Cardiac fibroblast (primary cell): ENCODE measurements around the gene ANKRD39.

Experiments used
- DNase-seq, 2 donors: peaks; one replicate each; pipeline versions ENCODE4 v3.0.0 to v3.0.0-alpha.2; 2010; ENCODE audit warnings: low read depth in 2 of 2
- H3K4me3 ChIP-seq, 2 donors: replicated peaks in 1 of 2; 1 replicate in 1 of 2; 2 replicates in 1 of 2; pipeline ENCODE4 v1.5.1; 2011; ENCODE audit warnings: low read depth in 2 of 2, low read length in 2 of 2, mild to moderate bottlenecking in 2 of 2, moderate library complexity in 1 of 2
- TF ChIP-seq, protein P1 (sequence below): IDR thresholded peaks from one replicate; pipeline ENCODE4 v1.5.1; 2011; ENCODE audit warnings: low read depth, mild to moderate bottlenecking, low read length, inconsistent platforms

The ANKRD39 gene

GRCh38 chr2:96841701-96842495, 15.9 kb downstream of the ANKRD39 start:
- no peak overlapping the region for H3K4me3 ChIP-seq
- DNase-seq = no peak
- TF ChIP-seq, protein P1, sequence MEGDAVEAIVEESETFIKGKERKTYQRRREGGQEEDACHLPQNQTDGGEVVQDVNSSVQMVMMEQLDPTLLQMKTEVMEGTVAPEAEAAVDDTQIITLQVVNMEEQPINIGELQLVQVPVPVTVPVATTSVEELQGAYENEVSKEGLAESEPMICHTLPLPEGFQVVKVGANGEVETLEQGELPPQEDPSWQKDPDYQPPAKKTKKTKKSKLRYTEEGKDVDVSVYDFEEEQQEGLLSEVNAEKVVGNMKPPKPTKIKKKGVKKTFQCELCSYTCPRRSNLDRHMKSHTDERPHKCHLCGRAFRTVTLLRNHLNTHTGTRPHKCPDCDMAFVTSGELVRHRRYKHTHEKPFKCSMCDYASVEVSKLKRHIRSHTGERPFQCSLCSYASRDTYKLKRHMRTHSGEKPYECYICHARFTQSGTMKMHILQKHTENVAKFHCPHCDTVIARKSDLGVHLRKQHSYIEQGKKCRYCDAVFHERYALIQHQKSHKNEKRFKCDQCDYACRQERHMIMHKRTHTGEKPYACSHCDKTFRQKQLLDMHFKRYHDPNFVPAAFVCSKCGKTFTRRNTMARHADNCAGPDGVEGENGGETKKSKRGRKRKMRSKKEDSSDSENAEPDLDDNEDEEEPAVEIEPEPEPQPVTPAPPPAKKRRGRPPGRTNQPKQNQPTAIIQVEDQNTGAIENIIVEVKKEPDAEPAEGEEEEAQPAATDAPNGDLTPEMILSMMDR = no peak

DNA sequence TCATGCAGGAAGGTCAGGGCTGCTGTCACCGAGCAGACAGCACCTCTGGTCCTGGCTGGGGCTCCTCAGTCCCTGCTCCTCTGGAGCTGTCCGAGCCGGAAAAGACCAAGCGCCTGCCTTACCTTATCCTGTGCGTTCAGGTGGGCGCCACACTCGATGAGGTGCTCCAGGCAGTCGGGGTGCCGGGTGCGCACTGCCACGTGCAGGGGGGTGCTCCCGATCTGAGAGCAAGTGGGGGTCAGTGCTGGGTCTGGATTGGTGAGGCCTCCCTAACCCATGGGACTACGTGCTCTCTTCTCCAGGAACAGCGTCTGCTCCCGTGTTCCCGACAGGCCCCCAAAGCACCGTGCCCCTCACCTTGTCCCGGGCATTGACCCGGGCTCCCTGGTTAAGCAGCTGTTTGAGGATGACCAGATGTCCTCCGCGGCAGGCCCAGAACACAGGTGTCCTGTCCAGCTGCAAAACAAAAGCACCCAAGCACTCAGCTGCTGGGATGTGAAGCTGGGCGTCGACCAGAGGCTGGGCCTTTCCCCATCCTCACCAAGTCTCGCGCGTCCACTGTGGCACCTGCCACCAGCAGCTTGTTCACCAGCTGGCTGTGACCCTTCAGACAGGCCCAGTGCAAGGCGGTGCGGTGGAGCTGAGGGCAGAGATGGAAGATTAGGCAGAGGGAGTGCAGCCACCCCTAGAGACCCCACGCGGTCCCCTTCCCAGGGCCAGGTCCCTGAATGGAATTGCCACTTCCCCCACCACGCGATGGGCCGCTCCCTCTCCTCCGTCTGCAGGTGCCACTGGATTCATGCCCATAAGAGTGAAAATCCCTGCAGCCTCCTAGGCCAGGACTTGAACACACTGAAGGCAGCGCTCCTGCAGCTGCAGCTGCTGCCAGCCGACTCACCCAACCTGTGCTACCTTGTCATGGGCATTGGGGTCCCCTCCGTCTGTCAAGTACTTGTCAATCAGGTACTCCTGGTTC, 17.7 kb downstream of the ANKRD39 start:
- no peak overlapping the region for H3K4me3 ChIP-seq
- TF ChIP-seq, protein P1 = no peak
- no peak for DNase-seq

- no peak overlapping the region for H3K4me3 ChIP-seq
- no peak for DNase-seq
- TF ChIP-seq, protein P1 = no peak
These were observed 18.4 kb downstream of the ANKRD39 start for GRCh38 chr2:96839293-96839874.

DNA sequence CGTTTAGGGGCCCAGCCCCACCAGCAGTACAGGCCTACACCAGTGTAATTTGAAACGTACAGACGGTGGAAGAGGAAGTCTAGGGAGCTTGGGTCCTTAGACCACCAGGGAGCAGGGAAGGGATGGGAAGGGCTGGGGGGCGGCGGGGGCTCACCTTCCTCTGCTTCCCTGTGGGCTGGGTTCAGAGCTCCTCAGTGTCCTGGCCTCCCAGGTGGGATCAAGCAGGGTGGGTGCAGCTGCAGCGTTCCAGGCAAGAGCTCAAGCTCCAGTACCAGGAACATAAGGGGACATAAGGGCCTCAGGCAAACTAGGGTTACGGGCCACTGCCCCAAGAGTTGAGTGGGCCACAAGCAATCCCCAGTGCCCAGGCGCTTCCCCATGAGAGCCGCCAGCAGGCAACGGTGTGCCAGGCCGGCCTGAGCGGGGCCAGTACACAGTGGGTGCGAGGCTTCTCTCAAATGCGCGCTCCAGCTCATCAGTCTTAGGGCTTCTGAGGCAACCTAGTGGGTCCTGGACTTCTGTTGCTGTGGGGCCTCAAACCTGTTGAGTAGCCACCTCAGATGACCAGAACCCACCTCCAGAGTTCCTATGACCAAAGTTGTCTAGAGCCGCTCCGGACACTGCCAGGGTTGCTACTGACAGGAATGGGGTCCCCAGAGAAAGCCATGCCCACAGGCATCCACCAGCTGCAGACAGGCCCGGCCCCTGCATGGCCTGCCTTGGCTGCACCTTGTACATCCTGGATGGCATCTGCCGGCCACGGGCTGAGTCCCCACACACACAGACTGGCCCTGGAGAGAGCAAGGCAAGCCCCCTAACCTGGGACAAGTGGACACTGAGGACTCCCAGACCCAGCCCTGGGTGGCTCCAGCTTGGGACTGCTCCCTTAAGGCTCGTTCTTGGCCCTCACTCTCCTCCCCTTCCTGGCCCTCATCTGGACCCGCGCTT, 19.2 kb downstream of the ANKRD39 start:
- no peak overlapping the region for H3K4me3 ChIP-seq
- DNase-seq = no peak
- TF ChIP-seq, protein P1 = no peak

DNA sequence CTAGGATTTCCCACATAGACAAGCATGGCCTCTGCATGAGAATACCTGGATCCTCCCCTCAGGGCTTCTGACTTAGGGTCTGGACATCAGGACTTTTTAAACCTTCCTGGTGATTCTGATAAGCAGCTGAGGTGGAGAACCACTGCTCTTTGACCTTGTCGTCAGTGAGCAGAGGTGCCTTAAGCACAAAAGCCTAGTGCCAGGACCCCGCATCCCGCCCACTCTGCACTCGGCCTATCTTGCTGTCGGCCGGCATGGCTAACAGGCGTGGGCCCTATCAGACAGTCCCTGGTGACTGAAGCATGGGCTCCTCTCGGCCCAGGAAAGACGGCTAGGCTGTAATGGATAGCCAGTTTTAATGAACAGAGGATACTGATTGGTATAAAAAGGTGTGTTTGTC, 20.2 kb downstream of the ANKRD39 start:
- TF ChIP-seq, protein P1 = no peak
- H3K4me3 ChIP-seq = no peak overlapping the region
- no peak for DNase-seq

- DNase-seq = no peak
- no peak overlapping the region for H3K4me3 ChIP-seq
- TF ChIP-seq, protein P1 = no peak
These were observed 22.0 kb downstream of the ANKRD39 start for GRCh38 chr2:96835830-96836229.
